Activated T-helper 9 cell treated with anti-CD3 and anti-CD28 coated beads, Interleukin-2, amount 50 U/mL, for 16 hours (primary cell): ENCODE results near the gene SYNM.
"Not testable (repeated sequence)": the region's sequence is repeated elsewhere in the genome, so short reads cannot be mapped to it uniquely, and the experiment has no call there.

Experiments used
- DNase-seq: peaks from one replicate; pipeline ENCODE4 v3.0.0-alpha.2; 2020; ENCODE audit warnings: low read depth

SYNM gene, protein sequence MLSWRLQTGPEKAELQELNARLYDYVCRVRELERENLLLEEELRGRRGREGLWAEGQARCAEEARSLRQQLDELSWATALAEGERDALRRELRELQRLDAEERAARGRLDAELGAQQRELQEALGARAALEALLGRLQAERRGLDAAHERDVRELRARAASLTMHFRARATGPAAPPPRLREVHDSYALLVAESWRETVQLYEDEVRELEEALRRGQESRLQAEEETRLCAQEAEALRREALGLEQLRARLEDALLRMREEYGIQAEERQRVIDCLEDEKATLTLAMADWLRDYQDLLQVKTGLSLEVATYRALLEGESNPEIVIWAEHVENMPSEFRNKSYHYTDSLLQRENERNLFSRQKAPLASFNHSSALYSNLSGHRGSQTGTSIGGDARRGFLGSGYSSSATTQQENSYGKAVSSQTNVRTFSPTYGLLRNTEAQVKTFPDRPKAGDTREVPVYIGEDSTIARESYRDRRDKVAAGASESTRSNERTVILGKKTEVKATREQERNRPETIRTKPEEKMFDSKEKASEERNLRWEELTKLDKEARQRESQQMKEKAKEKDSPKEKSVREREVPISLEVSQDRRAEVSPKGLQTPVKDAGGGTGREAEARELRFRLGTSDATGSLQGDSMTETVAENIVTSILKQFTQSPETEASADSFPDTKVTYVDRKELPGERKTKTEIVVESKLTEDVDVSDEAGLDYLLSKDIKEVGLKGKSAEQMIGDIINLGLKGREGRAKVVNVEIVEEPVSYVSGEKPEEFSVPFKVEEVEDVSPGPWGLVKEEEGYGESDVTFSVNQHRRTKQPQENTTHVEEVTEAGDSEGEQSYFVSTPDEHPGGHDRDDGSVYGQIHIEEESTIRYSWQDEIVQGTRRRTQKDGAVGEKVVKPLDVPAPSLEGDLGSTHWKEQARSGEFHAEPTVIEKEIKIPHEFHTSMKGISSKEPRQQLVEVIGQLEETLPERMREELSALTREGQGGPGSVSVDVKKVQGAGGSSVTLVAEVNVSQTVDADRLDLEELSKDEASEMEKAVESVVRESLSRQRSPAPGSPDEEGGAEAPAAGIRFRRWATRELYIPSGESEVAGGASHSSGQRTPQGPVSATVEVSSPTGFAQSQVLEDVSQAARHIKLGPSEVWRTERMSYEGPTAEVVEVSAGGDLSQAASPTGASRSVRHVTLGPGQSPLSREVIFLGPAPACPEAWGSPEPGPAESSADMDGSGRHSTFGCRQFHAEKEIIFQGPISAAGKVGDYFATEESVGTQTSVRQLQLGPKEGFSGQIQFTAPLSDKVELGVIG (N-terminal part only)

DNA sequence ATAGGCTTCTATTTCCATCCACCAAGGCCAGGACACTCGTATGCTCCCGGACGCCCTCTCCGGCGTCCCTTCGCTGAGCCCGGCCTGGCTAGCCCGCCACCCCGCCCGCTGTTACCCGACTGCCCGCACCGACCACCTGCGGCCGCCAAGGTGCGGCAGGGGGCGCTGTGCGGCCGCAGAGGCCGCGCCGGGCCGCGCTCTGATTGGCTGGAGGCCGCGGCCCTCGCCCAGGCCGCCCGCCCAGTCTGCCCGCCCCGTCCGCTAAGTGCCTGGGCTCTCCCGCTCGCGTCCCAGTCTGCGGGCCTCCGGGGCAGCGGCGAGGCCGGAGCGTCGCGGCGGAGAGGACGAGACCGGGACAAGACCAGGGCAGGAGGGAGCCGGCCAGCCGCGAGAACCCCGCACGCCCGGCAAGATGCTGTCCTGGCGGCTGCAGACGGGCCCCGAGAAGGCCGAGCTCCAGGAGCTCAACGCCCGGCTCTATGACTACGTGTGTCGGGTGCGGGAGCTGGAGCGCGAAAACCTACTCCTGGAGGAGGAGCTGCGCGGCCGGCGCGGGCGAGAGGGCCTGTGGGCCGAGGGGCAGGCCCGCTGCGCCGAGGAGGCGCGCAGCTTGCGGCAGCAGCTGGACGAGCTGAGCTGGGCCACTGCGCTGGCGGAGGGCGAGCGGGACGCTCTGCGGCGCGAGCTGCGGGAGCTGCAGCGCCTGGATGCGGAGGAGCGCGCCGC, at the start of gene SYNM:
Gene SYNM (plus strand): TSS at position 293 of the 726 bp plus-strand sequence. CDS start 120 bp downstream, at position 413.
- no peak for DNase-seq

DNA sequence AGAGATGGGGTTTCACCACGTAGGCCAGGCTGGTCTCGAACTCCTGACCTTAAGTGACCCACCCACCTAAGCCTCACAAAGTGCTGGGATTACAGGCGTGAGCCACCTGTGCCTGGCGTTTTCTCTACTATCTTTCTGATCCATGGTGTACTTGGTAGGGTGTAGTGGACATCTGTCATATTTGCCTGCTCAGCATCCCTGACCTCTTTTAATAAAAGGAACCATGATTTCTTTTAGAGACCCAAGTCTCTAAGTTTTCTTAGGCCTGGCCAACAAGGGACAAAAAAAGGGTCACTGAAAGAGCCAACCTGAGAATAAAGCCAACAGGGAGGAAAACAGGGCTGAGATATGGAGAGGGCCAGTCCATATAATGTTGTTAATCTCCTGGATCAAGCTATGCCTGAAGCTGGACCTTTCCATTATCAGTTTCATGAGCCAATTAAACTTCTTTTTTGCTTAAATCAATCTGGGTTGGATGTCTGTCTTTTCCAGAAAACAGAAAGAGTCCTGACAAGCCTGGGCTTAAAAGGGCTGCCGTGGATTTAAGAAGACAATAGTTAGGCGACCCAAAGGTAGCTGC, 49.2 kb upstream of the SYNM start:
- no peak for DNase-seq

DNA sequence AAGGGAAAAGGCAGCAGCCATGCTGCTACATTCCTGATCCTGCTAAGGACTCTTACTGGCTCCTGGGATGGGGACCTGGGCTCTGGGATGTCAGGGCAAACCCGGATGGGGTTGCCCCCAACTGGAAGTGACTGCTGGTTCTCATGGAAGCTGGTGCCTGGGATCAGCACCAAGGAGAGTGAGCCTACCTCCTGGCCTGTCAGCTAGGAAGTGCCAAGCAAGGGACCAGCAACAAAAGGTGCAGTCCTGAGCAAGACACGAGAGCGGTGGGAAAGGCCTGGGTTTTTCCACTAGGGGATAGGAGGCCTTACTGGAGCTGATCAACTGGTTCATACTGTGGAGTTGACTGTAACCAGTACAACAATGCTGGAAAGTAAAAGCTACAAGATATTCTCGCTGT, 47.9 kb upstream of the SYNM start:
- DNase-seq, result no peak

DNA sequence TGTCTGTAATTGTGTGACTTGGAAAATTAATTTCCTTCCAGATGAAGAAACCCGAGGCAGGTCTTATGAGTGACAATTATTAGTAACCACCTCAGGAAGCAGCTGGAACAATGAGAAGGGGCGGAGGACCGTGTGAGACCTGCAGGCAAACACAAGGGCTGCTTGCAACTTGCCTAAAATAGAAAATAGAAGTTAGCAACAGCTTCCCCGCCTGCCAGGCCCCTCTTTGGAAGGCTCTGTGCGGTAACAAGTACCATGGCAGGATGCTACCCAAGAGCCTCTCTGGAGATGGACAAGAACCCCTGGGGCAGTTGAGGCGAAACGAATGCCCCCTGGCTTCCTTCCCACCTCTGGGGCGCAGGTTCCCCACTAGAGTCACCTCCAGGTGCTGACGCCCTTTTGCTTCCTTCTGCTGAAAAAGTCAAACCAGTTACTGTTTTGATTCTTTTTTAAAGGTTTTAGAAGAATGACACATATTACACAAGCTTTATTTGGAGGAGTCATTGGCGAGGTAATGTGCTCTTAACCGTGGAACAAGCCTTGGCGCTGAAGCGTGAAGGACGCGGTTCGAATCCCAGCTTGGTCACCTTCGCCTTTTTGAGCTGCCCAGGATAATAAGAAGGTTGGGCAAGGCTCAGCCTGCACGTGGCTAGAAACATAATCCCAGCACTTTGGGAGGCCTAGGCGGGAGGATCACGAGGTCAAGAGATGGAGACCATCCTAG, 47.0 kb upstream of the SYNM start:
- no peak for DNase-seq

DNA sequence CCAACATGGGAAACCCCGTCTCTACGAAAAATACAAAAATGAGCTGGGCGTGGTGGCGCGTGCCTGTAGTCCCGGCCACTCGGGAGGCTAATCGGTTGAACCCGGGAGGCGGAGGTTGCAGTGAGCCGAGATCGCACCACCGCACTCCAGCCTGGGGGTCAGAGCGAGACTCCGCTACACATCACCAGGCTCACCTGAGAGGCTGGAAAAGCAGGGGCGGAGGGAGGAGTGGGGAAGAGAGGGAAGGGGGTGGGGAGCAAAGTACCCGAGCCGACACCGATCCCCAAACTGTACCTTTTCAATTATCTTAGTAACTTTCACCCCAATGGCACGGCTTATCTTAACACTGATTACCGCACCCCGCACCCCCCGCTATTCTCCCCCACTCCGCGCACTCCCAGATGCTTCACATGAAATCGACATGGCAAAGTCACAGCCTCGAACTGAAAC, 46.4 kb upstream of the SYNM start:
- DNase-seq, result no peak

DNA sequence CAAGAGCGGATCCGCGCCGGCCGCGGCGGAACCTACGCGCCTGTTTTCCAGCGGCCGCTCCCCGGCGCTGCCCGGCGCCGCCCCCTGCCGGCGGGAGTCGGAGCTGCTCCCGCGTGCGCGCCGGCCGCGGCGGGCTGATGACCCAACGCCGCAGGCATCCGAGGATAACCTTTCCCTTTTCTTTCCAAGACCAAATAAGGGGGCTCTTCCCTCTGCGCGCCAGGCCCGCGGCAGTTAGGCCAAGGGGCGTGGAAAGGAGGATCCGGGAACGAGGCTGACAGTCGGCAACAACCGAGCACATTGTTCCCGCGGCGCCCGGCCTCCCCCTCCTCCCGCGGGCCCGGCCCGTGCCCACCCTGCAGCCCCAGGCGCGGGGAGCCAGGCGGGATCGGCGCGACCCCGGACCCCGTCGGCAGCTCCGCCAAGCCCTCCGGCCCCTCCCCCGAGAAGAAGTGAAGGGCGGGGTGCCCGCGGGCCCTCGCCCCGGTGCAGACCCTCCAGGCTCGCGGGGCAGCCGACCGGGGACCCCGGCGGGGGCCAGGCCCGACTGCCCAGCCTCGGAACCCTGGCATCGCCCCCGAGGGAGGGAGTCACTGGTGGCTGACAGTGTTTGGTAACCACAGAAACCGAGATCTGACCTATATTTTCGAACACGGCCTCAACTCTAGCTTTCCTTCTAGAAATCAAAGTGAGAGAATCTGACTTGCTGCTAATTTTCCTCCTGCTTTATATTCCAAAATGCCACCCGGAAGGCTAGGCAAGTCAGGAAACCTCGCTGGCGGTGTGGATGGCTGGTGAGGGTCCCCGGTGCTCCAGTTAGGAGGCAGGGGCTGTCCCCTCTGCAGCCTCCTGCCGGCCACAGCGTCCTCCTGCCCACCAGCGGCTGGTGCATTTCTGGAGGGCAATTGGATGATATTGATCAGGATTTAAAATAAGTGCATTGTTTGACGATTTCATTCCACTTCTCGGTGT, 45.6 kb upstream of the SYNM start:
- DNase-seq, result no peak

DNA sequence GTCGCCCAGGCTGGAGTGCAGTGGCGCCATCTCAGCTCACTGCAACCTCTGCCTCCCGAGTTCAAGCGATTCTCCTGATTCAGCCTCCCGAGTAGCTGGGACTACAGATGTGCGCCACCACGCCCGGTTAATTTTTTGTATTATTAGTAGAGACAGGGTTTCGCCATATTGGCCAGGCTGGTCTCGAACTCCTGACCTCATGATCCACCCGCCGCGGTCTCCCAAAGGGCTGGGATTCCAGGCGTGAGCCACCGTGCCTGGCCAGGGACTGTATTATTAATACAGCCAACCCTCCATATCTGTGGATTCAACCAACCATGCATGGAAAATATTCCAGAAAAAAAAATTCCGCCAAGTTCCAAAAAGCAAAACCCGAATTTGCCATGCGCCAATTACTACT, 44.7 kb upstream of the SYNM start:
- not testable (repeated sequence) for DNase-seq

DNA sequence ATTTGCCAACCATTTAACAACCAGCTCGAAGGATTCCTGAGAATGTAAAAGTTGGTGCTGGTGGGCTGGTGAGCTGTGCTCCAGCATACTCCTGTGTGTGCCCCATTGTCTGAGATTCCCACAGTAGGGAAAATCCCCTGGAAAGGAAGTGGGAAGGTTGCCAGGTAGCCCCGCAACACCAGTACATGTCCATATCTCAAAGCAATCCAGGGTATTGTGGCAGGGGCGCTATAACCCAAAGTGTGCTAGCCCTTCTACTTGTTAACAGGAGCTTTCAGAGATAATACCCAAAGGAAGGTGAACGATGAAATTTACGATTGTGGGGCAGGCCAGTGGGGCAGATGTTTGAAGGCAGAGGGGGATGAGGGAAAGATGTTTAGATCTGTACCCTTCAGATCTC, 42.7 kb upstream of the SYNM start:
- no peak for DNase-seq

DNA sequence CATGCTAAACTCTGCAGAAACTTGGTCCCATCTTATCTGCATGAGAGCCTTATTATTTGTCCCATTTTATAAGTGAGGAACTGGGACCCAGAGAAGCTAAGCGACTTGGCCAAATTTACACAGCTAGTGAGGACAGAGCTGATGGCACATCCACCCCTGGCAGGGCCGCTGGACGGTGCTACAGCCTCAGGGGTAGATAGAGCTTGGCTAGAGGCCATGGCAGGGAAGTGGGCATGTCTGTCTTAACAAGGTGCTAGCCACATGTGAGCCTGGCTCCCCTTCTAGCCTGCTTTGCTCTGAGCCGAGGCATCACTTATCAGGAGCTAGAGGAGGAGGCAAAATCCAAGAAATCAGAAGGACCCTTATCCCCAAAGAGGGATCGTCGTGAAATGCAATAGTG, 36.7 kb upstream of the SYNM start:
- DNase-seq, result no peak

DNA sequence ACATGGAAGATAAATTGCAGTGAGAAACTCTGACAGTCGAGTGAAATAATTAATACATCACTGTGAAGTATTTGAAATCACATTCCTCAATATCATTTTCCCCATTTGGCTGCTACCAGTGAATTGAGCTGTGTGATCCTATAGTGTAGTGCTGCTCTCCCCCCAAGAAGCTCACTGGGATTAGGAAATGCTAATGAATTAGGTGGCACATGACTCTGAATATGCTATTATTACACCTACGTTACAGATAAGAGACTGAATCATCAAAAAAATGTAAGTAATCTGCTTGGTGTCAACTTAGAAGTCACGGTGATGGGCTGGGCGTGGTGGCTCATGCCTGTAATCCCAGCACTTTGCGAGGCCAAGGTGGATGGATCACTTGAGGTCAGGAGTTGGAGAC, 34.7 kb upstream of the SYNM start:
- no peak for DNase-seq

DNA sequence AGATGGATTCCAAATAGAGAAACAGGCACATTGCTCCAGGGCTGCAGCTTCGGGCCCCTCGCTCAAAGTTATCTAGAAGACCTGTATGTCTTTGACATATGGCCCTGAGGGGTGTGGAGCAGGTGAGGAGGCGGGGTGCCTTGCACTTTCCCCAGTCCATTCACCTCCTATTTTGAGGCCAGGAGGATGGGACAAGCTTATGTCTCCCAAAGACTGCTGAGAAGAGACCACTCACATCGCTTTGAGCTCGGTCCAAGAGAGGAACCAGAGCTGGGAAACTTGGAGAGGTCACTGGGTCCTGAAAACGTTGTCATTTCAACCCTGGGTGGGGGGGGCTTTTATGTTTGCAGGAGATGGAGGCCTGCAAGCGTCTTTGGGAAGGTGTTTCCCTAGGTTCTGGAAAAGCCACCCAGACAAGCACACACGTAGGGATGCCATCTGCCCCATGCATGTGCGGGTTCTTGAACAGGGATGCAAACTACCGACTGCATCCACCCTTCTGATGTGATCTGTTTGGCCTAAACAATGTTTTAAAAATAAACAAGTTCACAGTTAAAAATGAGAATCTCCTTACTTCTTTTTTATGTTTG, 33.7 kb upstream of the SYNM start:
- no peak for DNase-seq

DNA sequence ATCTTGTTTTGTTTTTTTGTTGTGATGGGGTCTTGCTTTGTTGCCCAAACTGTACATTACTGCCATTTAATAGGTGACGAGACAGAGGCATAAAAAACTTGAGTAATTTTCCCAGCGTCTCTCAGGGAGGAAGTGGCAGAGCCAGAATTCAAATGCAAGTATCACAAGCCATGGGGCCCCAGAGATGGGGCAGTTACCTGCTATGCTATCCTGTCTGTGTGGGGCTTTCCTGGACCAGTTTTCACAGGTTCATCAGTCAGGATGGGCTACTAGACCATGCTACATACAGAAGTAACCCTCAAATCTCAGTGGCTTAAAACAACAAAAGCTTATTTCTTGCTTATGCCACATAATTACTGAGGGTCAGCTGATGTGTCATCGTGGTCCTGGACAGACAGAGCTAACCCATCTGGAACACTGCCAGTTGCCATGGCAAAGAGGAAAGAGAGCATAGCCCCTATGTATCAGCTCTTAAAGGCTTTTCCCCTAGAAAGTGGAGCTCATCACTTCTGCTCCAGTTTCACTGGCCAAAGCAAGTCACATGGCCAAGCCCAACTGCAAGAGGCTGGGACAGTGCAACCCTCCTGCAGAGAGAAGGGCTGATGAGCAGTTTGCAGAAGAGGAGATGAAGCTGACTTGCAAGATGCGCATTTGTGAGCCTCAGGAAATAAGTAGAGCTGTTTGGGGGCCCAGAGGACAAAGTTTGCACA, 31.7 kb upstream of the SYNM start:
- DNase-seq, result no peak

DNA sequence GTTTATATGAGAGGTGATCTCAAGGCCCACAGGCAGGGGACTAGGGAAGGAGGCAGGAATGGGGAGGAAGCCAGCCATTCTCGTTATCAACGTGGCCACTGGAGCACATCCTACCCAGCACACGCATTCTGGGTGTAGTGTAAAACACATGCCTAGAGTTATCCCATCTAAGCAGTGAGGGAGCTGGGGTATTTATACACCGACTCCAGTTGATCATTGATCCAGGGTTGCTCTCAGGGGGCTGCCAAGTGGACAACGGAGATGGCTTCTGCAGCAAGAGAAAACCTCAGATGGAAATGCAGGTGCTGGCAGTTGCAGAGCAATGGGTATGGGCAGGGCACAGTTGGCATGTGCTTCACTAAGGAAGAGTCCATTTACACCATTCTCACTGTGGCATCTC, 30.4 kb upstream of the SYNM start:
- DNase-seq, result no peak

DNA sequence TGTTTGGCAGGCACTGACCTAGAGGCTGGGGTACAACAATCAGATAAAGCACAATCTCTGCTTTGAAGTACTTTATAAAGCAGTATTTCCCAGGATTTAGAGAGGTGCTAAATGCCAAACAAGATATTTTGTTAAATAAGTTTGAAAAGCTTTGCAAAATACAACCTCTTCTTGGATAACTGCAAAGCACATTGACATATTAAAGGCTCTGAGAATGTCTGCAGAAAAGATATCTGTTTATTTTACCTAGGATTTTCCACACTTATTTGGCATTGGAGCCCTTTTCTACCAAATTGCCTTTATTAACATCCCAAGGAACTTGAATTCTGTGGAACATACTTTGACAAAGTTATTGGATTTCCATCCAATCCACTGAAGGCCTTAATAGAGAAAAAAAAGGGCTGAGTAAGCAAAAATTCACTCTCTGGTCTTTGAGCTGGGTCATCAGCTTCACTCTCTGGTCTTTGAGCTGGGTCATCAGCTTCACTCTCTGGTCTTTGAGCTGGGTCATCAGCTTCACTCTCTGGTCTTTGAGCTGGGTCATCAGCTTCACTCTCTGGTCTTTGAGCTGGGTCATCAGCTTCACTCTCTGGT, 29.7 kb upstream of the SYNM start:
- DNase-seq, result not testable (repeated sequence)

DNA sequence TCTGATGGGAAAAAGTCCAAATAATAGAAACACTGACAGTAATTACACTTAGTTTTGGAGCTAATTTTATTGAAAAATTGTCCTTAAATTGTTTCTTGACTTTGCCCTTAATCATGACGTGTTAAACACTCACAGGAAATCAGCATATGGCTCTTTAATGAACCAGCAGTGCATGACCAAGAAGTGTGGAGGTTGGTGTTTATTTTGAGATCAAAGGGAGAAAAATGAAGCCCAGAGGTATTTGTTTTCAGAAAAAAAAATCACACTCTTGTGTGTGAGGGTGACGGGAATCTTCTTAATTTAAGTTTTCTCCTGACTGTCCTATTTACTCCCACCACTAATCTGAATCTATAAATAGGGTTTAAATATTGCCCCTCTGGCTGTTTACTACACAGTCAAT, 28.8 kb upstream of the SYNM start:
- no peak for DNase-seq

DNA sequence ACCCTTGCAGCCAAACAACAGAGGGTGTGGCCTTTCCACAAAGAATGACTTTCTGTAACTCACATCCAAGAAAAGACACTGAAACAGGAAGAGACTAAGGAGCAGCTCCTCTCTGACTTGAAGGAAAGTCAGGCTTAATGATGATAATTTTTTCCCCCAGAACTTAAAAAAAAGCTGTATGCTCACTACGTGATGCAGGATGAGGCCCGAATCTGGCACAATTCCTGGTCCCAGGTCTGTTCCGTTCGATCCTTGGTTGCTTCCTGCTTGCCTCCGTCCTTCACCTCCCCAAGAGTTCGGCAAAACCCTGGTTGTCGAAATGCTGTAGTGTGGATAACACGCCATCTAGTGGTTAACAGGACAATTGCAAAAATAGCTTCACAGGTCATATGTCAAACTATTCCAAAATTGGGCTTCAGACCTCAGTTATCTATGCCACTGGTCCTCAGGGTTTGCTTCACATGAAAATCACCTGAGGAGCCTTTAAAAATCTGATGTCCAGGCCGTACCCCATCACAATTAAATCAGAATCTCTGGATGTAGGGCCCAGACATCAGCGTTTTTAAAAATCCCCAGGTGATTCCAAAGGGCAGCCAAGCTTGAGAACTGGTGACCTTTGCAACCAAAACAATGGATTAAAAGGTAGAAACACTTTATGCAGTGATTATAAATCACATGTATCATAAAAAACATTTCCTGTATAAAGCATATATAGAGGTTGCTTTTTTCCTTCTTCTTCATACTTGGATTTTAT, 28.1 kb upstream of the SYNM start:
- DNase-seq, result no peak

DNA sequence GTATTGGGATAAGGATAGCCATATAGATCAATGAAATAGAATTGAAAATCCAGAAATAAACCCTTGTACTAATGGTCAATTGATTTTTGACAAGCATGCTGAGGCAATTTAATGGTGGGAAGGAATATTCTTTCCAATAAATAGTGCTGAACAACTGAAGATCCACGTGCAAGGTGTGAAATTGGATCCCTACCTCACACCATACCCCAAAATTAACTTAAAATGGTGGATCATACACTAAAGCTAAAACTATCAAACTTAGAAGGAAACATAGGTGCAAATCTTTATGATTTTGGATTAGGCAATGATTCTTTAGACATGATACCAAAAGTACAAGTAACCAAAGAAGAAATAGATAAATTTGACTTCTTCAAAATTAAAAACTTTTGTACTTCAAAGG, 22.1 kb upstream of the SYNM start:
- DNase-seq, result no peak
